DMS114 treated with DMSO at 0.1 percent for 48 hours (cell line): ENCODE measurements around the gene GNAT1.
"Not testable (repeated sequence)": the region's sequence is repeated elsewhere in the genome, so short reads cannot be mapped to it uniquely, and the experiment has no call there.

Source experiments
- DNase-seq: peaks from one replicate; lab custom pipeline; 2025; ENCODE audit not compliant: unreplicated experiment; lab: John Stamatoyannopoulos, UW

Gene GNAT1

DNA sequence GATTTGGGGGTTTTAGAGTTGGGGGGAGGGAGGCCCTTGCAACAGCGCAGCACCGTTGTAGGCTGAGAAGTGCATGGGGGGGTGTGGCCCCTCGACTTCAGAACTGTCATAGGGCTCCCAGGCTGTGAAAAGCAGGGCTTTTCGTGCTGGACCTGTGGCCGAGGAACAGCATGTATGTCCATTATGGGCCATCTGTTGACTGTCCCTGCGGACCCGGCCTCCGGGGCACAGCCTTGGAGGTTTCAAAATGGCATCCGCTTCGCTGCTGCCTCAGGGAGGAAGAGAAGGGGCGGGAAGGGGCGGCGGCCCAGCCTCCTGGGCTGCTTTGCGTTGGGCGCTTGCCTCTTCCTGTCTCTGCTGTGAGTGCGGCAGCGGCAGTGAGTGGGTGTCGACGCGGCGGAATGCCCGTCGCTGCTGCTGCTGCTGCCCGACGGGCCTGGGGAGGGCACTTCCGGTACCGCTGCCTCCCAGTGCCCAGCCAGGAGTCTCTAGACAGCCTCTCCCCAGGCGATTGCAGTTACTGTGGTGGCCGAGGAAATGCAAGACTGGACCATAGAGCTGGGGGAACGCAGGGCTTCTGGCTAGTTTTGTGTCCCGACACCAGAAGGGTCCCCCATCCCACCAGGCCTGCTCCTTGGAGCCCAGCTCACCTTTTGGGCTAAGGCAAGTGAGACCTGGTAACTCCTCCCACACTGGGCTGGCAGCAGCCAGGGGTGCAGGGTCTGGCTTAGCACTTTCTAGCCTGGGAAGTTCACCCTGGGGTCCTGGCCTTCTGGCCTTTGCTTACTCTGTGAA, 46.5 kb downstream of the GNAT1 start:
- no peak for DNase-seq

DNA sequence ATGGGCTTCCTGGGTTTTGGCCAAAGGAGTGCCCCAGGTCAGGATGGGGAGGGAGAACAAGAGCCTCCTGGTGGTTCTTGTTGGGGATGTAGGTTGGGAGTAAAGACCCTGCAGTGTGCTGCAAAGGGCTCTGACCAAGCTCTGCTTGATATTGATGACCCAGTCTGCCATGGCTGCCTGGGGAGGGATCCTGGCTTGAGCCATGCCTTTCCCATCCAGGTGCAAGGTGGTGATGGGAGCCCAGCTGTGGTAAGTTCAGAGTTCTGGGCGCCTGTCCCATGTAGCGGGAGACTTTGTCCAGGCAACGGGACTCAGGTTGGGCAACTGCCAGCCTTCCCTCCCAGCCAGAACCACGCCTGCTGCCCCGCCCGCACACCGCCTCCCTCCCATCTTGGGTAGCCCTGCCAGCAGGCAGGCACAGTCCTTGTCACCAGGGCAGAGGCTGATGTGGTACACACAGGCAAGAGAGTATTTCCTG, 47.2 kb downstream of the GNAT1 start:
- no peak for DNase-seq

DNA sequence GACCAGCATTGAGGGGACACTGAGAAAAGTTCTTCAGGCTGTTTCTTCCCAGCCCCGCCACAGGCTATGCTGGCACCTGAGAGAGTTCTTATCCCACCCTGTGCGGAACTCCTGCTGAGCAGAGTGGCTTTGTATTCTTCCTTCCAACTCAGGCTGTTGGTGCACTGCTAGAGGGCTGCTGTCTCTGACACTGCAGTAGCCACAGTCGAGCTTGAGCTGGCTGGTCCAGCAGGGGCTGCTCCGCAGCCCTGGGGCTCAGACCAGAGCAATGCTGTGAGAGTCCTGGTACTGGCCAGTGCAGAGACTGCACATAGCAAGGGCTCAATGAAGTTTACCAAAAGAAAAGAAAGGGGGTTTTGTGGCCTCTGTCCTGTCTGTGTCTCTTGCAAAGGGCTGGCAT, 48.2 kb downstream of the GNAT1 start:
- no peak for DNase-seq

DNA sequence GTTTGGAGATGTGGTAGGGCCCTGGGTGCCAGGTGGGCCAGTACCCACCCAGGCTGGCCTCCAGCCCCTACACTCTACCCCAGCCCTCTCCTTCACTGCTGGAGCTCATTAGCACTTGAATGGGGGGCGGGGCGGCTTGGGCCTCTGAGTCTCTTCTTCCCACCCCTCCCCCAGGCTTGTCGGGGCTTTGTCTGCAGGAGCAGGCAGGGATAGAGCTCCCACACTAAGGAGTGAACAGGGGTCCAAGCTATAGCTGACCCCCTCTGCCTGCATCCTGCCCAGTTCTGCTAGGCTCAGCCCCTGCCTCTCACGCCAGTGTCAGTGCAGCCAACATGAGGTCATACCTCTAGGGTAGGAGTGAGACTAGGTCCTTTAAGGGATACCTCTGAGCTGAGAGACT, 49.8 kb downstream of the GNAT1 start:
- DNase-seq, result no peak

DNA sequence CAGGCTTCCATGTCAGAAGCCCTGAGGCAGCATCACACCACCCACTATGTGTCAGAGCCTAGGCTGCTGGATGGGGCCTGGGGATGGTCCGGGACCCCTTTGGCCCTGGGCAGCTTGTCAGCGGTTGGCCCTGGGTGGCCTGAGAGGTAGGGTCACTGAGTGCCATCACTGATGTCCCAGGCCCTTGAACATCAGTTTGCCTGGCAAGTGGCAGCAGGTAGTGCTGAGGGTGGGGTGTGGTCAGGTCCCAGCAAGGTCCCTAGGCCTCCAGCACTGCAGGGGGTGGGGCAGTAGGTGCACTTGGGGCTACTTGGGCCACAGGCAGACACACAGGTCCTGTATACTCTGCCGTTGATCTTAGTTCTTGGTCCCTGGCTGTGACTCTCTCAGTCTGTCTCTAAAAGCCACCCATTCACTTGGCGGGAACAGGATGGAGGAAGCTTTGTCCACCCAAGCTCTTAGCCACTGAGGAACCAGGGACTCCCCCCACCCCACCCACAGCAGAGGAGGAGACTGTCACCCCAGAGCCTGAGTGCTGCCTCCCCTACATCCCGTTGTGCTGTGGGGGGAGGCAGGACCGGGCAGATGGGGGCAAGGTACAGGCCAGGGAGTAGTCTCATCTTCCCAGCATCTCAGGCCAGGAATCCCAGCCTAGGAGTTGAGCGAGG, 50.4 kb downstream of the GNAT1 start:
- DNase-seq, result no peak

DNA sequence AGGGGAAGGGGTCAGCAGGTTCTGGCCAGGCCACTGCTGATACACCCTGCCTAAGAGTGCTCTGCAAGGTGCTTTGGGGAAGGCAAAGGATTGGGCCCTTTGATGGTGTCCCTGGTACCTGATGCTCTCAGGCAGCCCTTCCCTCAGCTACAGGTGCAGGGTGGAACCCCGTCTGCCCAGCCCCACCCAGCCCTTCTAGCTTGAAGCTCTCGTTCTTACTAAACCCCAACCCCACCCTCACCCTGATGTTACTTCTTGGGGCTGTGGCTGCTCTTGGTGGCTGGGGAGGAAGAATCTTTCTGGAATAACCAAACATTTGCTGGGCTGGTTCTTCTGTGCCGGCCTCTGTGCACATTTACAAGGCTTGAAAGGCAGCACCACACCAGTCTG, 51.0 kb downstream of the GNAT1 start:
- no peak for DNase-seq

DNA sequence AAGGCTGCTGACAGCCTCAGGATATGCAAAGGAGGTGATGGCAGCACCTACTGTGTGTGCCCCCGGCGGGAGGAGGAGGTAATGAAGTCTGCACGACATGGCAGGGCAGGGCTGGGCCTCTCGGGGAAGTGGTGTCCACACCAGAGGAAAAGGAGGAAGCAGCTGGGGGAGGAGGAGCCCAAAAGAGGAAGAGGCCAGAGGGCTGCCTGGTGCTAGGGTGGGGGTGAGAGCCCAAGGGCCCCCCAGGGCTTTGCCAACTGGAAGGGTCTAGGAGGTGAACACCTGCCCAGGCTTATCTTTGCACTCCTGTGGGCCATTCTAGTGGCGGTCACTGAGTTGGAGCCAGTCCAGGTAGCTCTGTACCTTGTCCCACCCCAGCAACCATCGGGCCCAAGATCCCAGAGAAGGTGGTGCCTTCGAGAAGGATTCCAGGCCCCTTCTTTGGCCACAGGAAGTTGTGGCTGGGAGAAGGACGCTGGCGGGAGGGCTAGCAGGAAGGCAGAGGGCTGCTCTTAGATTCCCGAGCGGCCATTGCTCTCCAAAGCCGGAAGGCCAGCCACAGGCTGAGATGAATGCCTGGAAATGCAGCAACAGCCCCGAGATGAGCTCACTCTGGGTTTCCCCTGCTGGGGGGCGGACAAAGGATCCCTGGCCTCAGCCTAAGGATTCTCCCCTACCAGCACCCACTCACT, 51.6 kb downstream of the GNAT1 start:
- DNase-seq, result no peak

DNA sequence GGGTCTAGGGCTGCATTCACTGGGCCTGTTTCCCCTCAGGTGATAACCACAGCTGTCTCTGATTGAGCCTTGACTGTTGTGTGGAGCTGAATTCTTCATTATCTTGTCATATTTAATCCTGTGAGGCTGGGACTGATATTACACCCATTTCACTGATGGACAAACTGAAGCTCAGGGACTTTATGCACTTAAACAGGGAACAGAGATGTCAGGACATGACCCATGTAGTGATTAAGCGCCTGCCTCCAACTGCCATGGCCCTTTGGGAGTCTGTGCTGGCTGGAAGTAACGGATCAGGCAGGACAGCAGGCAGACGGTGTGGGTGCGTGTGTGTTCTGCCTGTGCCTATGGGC, 52.1 kb downstream of the GNAT1 start:
- DNase-seq, result no peak

DNA sequence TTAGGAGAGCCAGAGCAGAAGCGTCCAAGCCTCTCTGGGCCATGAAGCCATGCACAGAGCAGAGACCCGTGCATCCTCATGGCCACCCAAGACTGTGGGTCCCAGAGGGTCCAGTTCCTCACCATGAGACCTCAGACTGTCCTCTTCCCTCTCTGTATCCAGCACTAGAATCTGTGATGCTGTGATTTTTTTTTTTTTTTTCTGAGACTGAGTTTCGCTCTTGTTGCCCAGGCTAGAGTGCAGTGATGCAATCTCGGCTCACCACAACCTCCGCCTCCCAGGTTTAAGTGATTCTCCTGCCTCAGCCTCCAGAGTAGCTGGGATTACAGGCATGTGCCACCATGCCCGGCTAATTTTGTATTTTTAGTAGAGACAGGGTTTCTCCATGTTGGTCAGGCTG, 53.4 kb downstream of the GNAT1 start:
- DNase-seq, result not testable (repeated sequence)

DNA sequence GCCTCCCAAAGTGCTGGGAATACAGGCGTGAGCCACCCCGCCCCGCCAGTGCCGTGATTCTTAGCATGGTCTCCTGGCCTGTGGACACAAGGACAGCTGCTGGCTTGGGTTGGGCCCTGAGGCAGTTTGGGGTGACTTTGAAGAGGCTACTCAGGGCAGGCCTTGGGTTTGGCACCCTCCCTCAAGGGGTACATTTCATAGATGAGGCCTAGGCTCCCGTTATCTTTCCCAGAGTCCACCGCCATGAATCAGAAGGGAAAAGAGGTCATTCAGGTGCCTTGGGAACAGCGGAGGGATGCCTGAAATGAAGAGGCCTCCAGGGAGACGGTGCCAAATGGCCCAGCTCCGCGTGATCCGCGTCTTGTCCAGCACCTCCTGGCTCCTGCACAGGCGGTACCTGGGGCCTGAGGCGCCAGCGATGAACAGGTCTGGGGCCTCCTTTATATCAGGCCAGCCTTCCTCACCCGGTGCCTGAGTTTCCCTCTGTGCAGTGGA, 53.9 kb downstream of the GNAT1 start:
- no peak for DNase-seq

DNA sequence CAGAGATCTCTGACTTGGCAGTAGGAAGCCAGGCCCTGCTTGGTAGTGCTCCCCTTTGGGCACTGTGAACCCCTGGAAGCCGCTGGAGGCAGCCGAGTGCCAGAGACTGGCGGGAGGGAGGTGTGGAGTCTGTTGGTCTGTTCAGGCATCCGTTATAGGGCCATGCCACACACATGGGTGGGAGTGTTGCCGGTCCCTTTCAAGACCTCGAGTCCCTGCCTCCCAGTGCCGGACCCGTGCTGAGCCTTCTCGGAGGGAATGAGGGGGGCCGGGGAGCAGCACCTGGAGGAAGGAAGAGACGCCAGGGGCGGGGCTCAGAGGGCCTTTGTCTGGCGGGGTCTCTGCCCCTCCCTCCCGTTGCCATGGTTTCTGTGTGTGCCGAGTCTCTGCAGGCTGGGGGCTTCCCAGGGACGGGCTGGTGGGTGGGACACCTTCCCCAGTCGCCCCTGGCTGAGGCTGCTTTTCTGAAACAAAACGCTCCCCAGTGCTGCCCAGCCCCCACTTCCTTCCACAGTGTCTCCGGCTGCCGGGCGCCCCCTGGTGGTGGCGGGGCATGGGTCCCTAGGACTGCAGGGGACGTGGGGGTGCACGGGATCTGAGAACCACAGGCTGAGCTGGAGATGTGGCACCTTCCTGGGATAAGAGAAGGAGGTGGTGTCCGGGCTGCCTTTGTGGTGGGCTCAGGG, 54.6 kb downstream of the GNAT1 start:
- DNase-seq, result peak; percentile 46

DNA sequence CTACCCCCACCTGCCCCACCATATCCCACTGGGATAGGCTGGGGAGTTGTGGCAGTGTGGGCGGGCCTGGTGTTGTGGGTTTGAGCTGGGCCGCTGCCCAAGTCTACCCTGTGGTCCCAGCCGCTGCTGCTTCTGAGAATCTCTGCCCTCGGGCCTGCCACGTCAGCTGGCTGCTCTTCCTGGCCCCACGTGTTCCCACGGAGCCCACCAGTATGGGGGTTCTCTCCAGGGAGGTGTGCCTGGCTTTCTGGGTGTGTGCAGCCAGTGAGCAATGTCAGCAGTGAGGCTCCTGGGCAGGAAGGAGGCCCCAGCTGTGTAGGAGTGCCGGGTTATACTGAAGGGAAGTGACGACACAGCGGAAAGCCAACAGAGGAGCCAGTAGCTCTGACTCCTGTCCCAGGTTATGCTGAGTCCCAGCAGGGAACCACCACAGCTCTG, 55.1 kb downstream of the GNAT1 start:
- no peak for DNase-seq
